Pancreas (tissue), 10 donors: Measurements from ENCODE around the gene C12orf75. TPM values are rescaled to one million over a fixed set of nuclear protein-coding genes. Genes with fewer than 3 reads are reported as not detected.

Experiments
- ATAC-seq, 4 donors: fragments of 200-7000 bp; cut with Tn5 transposase; one replicate each; pipeline versions ENCODE4 v1.8.0 to v1.9.1; 2020; ENCODE audit warnings: mild to moderate bottlenecking in 4 of 4, moderate library complexity in 4 of 4
- DNase-seq, 6 donors: peaks; one replicate each; pipeline ENCODE4 v3.0.0-alpha.2; 2020
- FAIRE-seq: peaks from 2 replicates; lab custom pipeline; 2012; peaks lifted over from hg19 to GRCh38; lab: Jason Lieb, UNC
- H3K27ac ChIP-seq, 4 donors: fragments of 200-600 bp; sonication (generic); 1 replicate in 3 of 4; 2 replicates in 1 of 4; pipeline versions ENCODE4 v1.5.0 to v1.8.0; 2020
- H3K27me3 ChIP-seq, 4 donors: fragments of 200-600 bp; one replicate each; pipeline ENCODE4 v1.8.0; 2021
- H3K36me3 ChIP-seq, 3 donors: fragments of 200-600 bp; sonication (generic) in 1 of 3; one replicate each; pipeline versions ENCODE4 v1.5.0 to v1.8.0; 2020 to 2021
- H3K4me1 ChIP-seq, 3 donors: fragments of 200-600 bp; one replicate each; pipeline ENCODE4 v1.8.0; 2021
- H3K4me3 ChIP-seq, 4 donors: fragments of 200-600 bp; sonication (generic) in 2 of 4; one replicate each; pipeline versions ENCODE4 v1.5.0 to v1.8.0; 2020 to 2021
- H3K9me3 ChIP-seq, 4 donors: fragments of 200-600 bp; one replicate each; pipeline ENCODE4 v1.8.0; 2021
- CTCF ChIP-seq, 4 donors: fragments of 200-600 bp; sonication (generic) in 3 of 4; IDR thresholded peaks; one replicate each; pipeline versions ENCODE4 v1.5.0 to v1.8.0; 2021; ENCODE audit warnings: antibody characterized with exemption in 4 of 4
- WGBS, 2 donors: extraction: QIAGEN DNeasy Blood & Tissue Kit; methylation state at CpG; one replicate each; pipeline ENCODE4 v1.1.7; 2013; 5-methylcytosine and 5-hydroxymethylcytosine counted together
- intact Hi-C, 3 donors: fragments of 100-400 bp; cut with DNase I; formaldehyde crosslinking; loops; one replicate each; pipeline versions ENCODE4 v1.11.1 to v1.14.2; 2022
- polyA plus RNA-seq, 2 donors: library from polyadenylated mRNA; stranded (reverse); fragments of 200-250 nt; gene quantifications; one replicate each; pipeline ENCODE4 v1.2.3, GENCODE V29; 2013
- total RNA-seq, 6 donors: library from RNA; stranded (reverse); fragmentation: NEBNext Ultra II Directional in 4 of 6; extraction: Animal tissue kit (Norgen Biotek cat#: 25700) in 4 of 6; gene quantifications; one replicate each; pipeline versions ENCODE4 v1.2.1 to v1.2.4, GENCODE V29; 2021 to 2023
- donor health status: healthy with polysubstance abuse.
- donor health status: DM: no; HTN: no; CAD: no; lungs with moderate emphysema.
- donor health status: DM: no; HTN: no; CAD: no.
- donor health status: control.
- donor health status: control.
- donor health status: Bipolar disorder and iron deficiency.
- donor health status: DM: yes; HTN: yes; CAD: no.
- donor health status: DM: no; HTN: no; CAD: no.
- donor health status: DM: no; HTN: no; CAD: no.
- donor health status: DM: yes; HTN: yes; CAD: no.

Gene C12orf75
- total and polyA plus RNA-seq, 8 donors = 20.2 to 104 (median 43.5) TPM

GRCh38 chr12:105409279-105409678 is 78.8 kb downstream of the C12orf75 start:
- no peak for FAIRE-seq
- H3K27ac ChIP-seq = no peak overlapping the region
- no peaks in the 10 kb centered on the region for H3K4me1 ChIP-seq
- intact Hi-C loops = no loop called here
- no peak for DNase-seq
- no peaks in the 10 kb centered on the region for H3K9me3 ChIP-seq
- H3K27me3 ChIP-seq = no peaks in the 10 kb centered on the region
- ATAC-seq = no peak
- no peak for TF ChIP-seq CTCF (IDR thresholded peaks at IDR 0.05)
- no peak overlapping the region for H3K4me3 ChIP-seq
- WGBS, 2 donors = 73 to 89% methylated on average over 5 of the region's 5 CpGs
- H3K36me3 ChIP-seq = no peaks in the 10 kb centered on the region

GRCh38 chr12:105409801-105410471 is 79.4 kb downstream of the C12orf75 start:
- H3K27me3 ChIP-seq = no peaks in the 10 kb centered on the region
- no peaks in the 10 kb centered on the region for H3K4me1 ChIP-seq
- H3K9me3 ChIP-seq = no peaks in the 10 kb centered on the region
- 34 to 36% methylated on average over 8 of the region's 8 CpGs for WGBS, 2 donors
- no peak for DNase-seq
- H3K27ac ChIP-seq = no peak overlapping the region
- no peak for TF ChIP-seq CTCF (IDR thresholded peaks at IDR 0.05)
- no peak overlapping the region for H3K4me3 ChIP-seq
- no peak for FAIRE-seq
- H3K36me3 ChIP-seq = no peaks in the 10 kb centered on the region
- intact Hi-C loops = no loop called here
- ATAC-seq = peak in 2 of 4 donors; percentile 38 to 62

- H3K9me3 ChIP-seq = no peaks in the 10 kb centered on the region
- DNase-seq (no peak), ATAC-seq (no peak), FAIRE-seq (no peak)
- no peaks in the 10 kb centered on the region for H3K27me3 ChIP-seq
- H3K4me3 ChIP-seq = no peak overlapping the region
- H3K27ac ChIP-seq = no peak overlapping the region
- TF ChIP-seq CTCF (IDR thresholded peaks at IDR 0.05) = no peak
- no peaks in the 10 kb centered on the region for H3K36me3 ChIP-seq
- intact Hi-C loops = no loop called here
- 88 to 91% methylated on average over 7 of the region's 7 CpGs for WGBS, 2 donors
- H3K4me1 ChIP-seq = no peaks in the 10 kb centered on the region
These were observed 83.5 kb downstream of the C12orf75 start for GRCh38 chr12:105413911-105414487.

- TF ChIP-seq CTCF (IDR thresholded peaks at IDR 0.05) = no peak
- FAIRE-seq (no peak), DNase-seq (no peak), ATAC-seq (no peak)
- H3K36me3 ChIP-seq = no peaks in the 10 kb centered on the region
- H3K4me1 ChIP-seq = no peaks in the 10 kb centered on the region
- no peak overlapping the region for H3K27ac ChIP-seq
- no peaks in the 10 kb centered on the region for H3K27me3 ChIP-seq
- H3K4me3 ChIP-seq = no peak overlapping the region
- 22 to 33% methylated on average over 4 of the region's 4 CpGs for WGBS, 2 donors
- intact Hi-C loops = no loop called here
- H3K9me3 ChIP-seq = no peaks in the 10 kb centered on the region
These were observed 87.2 kb downstream of the C12orf75 start for GRCh38 chr12:105417732-105418131.

- no peak overlapping the region for H3K4me3 ChIP-seq
- 54 to 63% methylated on average over 5 of the region's 5 CpGs for WGBS, 2 donors
- no peak for DNase-seq
- H3K27me3 ChIP-seq = no peaks in the 10 kb centered on the region
- TF ChIP-seq CTCF (IDR thresholded peaks at IDR 0.05) = no peak
- no peaks in the 10 kb centered on the region for H3K4me1 ChIP-seq
- FAIRE-seq = no peak
- no peak overlapping the region for H3K27ac ChIP-seq
- intact Hi-C loops = no loop called here
- H3K36me3 ChIP-seq = no peaks in the 10 kb centered on the region
- ATAC-seq = no peak
- H3K9me3 ChIP-seq = no peaks in the 10 kb centered on the region
These were observed 87.7 kb downstream of the C12orf75 start for GRCh38 chr12:105418229-105418628.
